ENCODE results near the gene PCDHGA8.

DNA sequence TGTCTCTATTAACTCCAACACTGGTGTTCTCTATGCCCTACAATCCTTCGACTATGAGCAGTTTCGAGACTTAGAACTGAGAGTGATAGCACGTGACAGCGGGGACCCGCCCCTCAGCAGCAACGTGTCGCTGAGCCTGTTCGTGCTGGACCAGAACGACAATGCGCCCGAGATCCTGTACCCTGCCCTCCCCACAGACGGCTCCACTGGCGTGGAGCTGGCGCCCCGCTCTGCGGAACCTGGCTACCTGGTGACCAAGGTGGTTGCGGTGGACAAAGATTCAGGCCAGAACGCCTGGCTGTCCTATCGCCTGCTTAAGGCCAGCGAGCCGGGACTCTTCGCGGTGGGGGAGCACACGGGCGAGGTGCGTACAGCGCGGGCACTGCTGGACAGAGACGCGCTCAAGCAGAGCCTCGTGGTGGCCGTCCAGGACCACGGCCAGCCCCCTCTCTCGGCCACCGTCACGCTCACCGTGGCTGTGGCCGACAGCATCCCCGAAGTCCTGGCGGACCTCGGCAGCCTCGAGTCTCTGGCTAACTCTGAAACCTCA lies 30.4 kb downstream of the PCDHGA8 start:
- no peak for TF ChIP-seq CTCF (IDR thresholded peaks at IDR 0.05)
- TF ChIP-seq YY1 (IDR thresholded peaks at IDR 0.05; ENCODE audit: low read depth) = no peak
- TF ChIP-seq SMC3 (IDR thresholded peaks at IDR 0.05; ENCODE audit: low read depth, low read length) = no peak
- no peak for TF ChIP-seq RFX5 (IDR thresholded peaks at IDR 0.05; ENCODE audit: low read length)
- no peak for TF ChIP-seq POLR2AphosphoS5 (IDR thresholded peaks at IDR 0.05; ENCODE audit: low read depth, low read length)
- no peak for TF ChIP-seq GABPA (IDR thresholded peaks at IDR 0.05; ENCODE audit: low read depth)
- no peak for TF ChIP-seq NFIC (IDR thresholded peaks at IDR 0.05; ENCODE audit: borderline replicate concordance)
- no peak for TF ChIP-seq EP300 (IDR thresholded peaks at IDR 0.05; ENCODE audit: borderline replicate concordance in 1 of 2, low read depth in 1 of 2, low read length in 1 of 2)
- no peak for TF ChIP-seq SIN3A (IDR thresholded peaks at IDR 0.05; ENCODE audit: borderline replicate concordance, low read depth, low read length)
- no peak for TF ChIP-seq MAX (IDR thresholded peaks at IDR 0.05; ENCODE audit: low read depth)
- TF ChIP-seq RAD21 (IDR thresholded peaks at IDR 0.05; ENCODE audit: low read length) = no peak
- TF ChIP-seq NRF1 (IDR thresholded peaks at IDR 0.05; ENCODE audit: low read depth, low read length) = no peak
- no peak for TF ChIP-seq FOXM1 (IDR thresholded peaks at IDR 0.05; ENCODE audit: low read depth)
